ENCODE results near the gene CSHL1.
"Not testable (repeated sequence)": the region's sequence is repeated elsewhere in the genome, so short reads cannot be mapped to it uniquely, and the experiment has no call there.

GRCh38 chr17:63904796-63905195 lies 6.3 kb downstream of the CSHL1 start:
- TF ChIP-seq CTCF (IDR thresholded peaks at IDR 0.05); ZFX (IDR thresholded peaks at IDR 0.05; ENCODE audit: borderline replicate concordance): not testable (repeated sequence)
